ENCODE data around the gene ANO2.

Gene ANO2

DNA sequence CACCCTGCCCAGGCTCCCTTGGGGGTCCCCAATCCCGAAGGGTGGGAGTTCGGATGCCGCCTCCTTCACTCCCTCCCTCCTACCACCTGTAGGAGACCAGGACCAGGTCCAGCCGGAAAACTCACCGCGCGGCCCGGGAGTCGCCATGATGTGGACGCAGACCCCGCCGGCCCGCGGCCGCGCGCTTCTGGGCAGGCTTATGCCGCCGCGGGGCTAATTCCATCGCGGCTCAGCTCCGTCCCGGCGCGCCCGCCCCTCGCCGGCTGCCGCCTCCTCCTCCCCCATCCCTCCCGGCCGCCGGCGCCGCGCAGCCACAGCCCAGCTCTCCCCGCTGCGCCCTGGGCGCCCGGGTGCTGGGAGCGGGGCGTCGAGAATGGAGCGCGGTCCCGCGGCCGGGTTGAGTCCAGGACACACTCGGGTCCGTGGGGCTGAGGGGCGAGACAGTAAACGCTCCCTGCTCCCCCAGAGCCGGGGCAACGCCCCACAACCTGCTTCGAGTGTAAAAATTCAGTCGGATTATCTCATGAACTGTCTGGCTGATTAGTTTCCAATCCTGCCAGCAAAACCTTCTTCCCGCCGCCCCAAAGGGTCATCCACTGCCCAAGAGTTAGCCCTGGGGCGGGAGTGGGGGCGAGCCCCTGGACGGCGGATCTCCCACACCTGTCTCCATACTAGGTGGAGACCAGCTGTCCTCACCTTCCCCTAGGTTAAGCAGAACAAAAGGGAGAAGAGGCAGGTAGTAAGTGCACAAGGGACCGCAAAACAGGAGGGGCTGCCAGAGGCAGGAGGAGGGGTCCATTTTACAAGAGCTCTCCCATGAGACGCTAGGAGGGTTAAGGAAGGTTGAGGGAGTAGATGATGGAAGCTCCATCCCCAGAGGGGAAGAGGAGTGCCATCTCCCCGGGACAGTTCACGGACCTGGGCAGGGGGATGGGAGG, at the start of gene ANO2:
ANO2 (minus strand) TSS at position 189 of the 938 bp plus-strand sequence; CDS start at position 147, 42 bp downstream.
- DNase-seq (ENCODE audit: low spot score) = no peak

DNA sequence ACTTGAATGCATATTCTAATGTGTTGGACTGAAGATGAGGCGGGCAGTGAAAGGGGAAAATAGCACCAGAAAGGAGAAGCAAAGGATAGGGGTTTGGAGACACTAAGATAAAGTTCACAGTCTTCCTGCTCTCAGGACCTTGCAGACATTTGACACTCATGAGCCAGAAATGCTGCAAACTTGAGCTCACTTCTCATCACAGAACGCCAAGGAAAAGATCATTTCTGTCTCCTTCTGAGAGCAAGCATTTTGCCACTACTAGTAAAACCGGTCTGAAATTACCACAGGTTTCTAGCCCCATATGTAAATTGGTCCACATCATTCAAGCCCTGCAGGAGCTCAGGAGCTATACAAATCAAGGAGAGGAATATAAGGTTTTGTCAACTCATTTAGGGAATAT, 44.6 kb upstream of the ANO2 start:
- no peak for DNase-seq (ENCODE audit: low spot score)

DNA sequence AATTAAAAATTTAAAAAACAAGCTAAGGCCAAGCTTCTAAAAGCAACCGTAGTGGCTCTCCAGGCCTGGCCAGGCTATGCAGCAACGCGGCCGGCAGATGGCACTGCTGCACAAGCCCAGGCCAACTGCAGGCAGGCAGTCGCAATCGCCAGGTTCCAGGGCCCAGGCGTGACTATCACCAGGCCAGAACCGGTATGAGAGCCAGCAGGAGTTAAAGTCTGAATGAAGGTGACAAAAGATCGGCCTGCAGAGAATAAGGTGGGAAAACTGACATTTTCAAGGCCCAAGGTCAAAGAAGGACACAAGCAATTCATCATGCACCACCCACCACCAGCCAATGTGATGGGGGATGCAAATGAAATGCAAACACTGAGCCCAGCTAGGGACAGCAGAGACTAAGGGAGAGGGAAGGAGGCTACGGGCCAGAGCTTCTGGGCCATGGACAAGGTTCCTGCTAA, 43.6 kb upstream of the ANO2 start:
- peak; percentile 79 for DNase-seq (ENCODE audit: low spot score)

DNA sequence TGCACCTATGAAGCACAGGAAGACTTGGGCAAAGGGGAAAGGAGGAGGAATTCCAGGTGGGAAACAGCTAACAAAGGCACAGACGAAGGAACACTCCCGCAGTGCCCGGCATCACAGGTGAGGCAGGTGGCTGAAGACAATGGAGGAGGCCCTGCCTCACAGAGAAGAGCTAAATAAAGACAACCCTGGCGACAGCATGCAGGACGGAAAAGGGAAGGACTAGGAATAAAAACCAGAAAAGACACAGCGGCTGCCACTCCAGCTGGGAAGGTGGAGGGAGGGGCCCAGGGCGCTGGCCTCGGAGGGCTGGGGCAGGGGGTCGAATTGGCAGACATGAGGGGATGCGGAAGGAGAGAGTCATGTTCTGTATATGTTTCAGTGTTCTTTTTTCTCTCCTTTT, 43.0 kb upstream of the ANO2 start:
- DNase-seq (ENCODE audit: low spot score) = no peak

DNA sequence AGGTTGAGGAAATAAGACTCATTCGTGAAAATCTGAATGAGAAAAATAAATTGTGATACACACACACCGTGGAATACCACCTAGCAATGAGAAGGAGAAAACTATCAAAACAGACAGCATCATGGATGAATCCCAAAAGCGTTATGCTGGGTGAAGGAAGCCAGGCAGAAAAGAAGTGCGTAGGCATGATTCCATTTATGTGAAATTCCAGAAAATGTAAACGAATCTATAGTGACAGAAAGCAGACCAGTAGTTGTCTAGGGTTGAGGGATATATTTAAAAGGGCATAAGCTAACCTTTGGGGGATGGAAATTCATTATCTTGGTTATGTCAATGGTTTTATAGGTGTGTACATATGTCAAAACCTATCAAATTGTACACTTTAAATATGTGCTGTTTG, 42.5 kb upstream of the ANO2 start:
- DNase-seq (ENCODE audit: low spot score) = no peak

DNA sequence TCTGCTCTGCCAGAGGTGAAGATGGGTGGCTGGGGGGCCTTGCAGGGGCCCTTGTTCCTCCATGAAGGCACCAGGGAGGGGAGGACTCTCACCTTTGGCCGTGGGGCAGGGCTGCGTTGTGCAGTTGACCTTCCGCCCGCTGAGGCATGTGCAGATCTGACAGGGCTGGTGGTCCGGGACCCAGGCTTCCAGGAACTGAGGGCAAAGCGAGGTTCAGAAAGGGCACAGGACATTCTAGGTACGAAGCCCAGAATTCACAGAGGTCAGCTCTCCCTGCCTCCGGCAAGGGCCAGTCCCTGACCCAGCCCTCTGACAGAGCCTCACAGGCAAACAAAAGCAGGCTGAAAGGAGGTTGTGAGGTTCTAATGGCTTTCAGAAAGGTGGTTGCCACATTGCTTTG, 40.4 kb upstream of the ANO2 start:
- DNase-seq (ENCODE audit: low spot score) = no peak

DNA sequence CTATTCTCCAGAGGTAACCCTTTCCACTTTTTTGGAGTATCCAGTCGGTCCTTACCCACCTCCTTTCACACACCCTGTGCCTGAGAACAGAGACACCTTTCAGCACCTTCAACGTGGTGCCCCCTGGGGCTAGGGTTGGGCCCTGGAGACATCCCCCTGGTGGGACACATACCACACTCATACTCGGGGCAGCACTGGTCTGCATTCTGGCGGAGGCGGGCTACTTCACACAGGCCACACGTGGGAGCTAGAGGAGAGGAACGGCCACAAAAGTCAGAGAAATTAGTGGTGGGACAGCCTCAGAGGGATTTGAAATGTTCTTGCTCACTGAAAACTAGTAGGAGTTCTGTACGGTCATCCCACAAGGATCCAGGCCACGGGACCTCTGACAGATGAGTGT, 39.8 kb upstream of the ANO2 start:
- no peak for DNase-seq (ENCODE audit: low spot score)

DNA sequence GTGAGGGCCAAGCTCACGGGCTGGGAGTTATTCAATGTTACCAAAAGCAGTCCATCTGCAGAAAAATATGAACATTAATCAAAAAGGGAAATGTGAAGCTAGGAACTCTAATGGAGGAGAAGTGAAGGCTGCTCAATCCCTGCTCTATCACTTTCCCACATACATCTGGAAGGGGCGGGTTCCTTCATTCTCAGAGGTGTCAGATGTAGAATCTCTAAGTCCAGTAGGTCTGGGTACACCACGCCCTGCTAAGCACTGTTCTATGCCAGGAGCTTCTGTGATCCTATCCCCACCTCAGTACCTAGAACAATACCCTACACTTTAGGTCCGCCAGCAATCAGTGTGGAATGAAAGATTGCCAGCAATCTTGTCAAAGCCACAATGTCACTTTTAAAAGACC, 37.0 kb upstream of the ANO2 start:
- no peak for DNase-seq (ENCODE audit: low spot score)

DNA sequence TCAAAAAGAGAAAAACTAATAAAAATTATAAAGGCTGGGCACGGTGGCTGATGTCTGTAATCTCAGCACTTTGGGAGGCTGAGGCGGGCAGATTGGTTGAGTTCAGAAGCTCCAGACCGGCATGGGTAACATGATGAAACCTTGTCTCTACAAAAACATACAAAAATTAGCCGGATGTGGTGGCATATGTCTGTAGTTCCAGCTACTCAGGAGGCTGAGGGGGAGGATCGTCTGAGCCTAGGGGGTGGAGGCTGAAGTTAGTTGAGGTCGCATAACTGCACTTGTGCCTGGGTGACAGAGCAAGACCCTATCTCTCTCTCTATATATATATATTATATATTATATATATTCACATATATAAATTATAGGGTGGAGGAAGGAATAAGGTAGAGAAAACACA, 32.5 kb upstream of the ANO2 start:
- no peak for DNase-seq (ENCODE audit: low spot score)

DNA sequence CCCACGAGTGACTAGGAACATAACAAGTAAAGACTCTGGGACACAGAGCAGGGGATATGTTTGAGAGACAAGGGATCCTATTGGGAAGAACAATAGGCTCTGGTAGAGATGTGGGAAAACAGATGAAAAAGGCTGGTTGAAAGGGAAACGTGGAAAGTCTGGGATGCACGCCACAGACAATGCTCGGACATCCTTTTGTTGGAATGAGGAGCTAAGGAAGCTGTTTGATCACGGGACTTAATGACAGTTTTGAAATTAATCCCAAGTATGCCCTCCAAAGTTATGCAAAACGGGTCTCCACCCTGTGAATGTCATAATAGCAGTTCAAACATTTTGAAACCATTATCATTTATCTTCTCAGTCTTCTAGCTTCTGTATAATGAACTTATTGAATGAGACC, 31.7 kb upstream of the ANO2 start:
- DNase-seq (ENCODE audit: low spot score) = no peak

DNA sequence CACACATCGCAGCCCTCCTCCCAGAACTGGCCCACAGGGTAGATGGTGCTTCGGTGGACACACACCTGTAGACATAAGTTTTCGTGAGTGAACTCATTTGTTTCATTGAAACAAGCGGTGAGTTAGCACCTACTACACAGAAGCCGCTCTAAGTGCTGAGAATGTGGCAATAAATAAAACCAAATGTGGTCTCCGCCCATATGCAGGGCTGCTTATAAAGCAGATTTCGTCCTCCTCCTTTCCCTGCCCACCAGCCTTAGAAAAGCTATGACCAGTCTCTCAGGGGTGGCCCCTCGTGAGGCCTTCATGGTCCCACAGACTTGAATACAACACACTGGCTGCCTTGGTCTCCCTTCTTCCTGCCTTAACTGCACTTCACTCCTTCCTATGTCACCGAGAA, 31.1 kb upstream of the ANO2 start:
- DNase-seq (ENCODE audit: low spot score) = no peak

DNA sequence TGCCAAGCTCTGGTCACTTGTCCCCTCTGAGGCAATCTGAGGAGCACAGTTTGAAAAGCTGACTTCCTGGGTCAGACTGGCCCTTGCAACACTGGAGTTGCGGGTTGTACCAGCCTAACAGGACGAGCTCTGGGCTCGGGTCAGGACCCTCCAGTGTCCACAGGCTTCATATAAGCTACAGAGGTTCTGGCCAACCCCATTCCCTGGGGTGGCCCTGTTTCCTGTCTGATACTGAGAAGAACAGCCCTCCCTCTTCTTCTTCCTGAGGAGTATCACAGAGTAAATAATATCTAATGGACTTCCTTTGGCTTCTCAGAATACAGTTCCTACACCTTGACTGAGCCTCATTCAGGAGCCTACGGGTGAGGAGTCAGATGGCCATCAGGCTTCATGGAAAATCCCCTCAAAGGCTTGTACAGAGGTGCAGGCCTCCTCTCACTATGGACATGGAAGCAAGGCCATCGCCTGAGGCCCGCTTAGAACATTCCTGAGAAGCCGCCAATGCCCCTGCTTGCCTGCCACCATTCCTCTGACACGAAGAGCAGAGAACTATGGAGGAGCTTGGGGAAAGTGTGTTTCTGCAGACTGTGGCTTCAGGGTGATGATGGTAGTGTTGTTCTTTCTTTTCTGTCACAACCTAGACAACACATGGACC, 28.5 kb upstream of the ANO2 start:
- no peak for DNase-seq (ENCODE audit: low spot score)

DNA sequence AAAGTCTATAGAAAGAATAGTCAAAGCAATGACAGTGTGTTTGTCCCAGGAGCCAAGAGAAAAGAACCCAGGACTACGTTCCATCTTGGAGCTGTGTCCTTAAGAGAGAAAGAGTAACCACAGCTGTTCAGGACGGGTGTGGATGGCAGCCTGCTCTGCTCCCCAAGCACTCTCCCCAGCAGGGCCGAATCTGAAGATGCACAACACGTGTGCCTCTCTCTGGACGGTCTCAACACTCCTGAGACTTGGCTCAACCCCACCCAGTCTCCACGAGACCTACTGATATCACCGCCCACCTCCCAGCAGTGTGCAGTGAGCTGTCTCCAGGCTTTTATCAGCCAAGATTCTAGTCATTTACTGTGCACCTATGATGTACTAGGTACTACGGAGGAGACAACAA, 27.3 kb upstream of the ANO2 start:
- DNase-seq (ENCODE audit: low spot score) = no peak

DNA sequence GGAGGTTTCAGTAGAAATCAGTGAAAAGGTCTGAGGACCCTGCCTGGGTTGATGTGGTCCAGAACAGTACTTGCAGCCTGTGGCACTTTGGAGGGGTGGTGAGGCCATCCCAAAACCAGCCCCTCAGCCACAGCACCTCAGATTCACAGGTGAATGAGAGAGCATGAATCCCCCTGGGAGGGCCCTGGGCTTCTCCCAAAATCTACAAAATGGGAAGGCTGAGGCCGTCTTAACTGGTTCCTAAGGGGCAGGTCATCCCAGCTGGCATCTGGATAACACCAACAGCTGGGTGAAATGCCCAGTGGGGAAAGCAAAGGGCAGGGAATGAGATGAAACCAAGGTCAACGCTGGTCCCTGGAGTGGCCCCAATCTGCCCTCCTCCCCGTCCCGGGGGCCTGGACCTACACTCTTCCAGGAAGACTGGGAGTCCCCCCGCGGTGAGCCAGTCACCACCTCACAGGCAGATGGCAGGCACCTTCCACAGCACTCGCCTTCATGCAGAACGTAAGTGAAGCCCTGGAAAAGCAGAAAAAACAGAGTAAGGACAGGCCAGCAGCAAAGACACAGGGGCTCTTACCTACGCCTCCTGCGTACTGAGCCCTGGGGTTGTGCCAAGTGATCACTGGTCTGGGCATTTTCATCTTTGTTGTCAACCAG, 26.3 kb upstream of the ANO2 start:
- no peak for DNase-seq (ENCODE audit: low spot score)

DNA sequence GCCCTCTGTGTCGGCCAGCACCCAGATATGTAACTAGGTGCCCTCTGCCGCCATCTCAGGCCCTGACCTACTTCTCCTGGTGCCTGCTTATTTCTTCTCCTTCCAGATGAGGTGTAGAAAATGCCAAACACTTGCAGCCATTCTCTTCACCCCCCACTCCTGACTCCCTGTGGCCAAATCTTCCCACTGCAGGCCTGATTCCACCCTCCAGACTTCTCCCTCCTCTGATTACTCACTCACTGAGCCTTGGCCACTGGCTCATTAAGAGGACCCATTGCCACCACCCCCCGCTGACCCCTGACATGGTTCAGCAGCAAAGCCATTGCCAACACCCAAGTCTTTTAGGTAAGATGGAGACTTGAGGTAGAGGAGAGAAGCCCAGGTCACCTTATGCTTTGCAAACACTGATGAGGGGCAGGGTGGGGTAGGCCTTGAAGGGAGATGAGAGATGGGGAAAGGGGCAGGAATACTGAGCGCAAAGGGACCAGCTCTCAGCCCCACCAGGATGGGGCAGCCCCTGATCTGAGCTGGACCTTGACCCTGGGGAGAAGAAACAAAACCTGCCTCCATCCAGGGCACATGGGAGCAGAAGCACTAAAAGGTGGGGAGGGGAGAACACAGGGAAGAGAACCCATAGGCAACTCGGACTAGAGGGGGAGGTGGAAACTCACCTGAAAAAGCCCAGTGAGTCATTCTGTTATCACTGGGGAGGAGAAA, 25.1 kb upstream of the ANO2 start:
- DNase-seq (ENCODE audit: low spot score) = no peak

DNA sequence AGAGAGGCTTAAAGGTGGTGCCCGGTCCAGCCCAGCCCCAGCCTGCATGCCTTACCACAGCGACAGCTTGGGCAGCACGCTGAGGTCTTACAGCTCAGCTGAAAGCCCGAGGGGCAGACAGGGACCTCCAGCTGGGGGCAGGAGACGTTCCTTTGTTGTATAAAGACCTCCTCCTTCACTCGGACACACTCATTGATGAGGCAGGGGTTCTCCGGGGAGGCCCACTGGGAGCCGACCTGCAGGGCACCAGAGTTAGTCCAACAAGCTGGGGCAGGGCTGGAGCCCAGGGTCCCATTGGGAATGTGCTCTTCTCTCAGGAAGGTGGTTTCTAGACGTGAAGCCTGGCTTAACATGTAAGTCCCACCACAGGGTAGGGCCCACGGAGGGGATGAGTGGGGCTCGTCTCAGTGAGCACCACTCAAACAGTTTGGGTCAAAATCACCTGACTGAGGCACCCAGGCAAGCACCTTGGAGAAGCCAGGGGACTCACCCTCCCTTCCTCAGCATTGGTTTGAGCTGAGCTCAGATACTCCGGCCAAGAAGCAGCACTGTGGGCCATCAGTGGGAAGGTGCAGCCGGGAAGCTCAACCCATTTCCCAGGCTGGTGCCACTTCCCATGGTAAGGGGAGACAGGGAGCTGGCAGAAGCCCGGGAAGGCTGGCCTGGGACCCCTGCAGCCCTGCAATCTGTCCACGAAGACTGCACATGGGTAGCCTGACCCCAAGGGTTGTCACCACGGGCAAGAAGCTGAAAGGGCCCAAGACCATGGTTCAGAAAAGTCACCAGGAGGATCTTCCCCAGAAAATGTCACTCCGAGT, 24.3 kb upstream of the ANO2 start:
- no peak for DNase-seq (ENCODE audit: low spot score)

DNA sequence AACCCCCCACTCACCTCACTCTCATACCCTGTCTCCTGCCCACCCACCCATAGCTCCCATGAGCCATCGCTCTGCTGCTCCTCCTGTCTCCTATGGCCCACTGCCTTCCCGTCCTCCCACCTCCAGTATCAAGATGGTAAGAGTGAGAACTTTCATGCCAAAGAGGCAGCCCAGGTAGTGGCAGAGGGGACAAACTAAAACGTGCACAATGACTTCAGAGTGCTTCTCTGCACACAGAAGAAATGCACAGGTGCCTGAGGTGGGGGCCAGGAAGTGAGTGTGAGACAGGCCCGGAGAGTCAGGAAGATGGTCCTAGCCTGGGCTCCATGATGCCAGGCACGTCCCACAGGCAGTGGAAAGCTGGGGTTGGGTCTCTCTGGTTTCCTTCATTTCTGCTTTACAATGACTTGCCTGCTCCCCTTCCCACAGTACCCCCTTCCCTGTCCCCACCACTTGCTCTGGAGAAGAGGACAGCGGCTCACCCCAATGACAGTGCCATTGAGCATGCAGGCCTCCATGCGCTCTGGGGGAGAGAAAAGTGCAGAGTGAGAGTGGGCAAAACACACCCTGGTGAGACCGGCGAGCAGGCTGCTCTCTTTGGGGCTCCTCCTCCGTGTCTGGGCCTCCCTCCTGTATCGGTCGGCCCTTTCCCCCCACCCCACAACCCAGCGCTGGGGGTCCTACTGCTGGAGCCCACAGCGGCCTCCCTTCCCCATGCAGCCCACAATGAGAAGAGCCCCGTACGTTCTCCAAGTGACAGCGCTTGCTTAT, 22.8 kb upstream of the ANO2 start:
- DNase-seq (ENCODE audit: low spot score) = no peak

DNA sequence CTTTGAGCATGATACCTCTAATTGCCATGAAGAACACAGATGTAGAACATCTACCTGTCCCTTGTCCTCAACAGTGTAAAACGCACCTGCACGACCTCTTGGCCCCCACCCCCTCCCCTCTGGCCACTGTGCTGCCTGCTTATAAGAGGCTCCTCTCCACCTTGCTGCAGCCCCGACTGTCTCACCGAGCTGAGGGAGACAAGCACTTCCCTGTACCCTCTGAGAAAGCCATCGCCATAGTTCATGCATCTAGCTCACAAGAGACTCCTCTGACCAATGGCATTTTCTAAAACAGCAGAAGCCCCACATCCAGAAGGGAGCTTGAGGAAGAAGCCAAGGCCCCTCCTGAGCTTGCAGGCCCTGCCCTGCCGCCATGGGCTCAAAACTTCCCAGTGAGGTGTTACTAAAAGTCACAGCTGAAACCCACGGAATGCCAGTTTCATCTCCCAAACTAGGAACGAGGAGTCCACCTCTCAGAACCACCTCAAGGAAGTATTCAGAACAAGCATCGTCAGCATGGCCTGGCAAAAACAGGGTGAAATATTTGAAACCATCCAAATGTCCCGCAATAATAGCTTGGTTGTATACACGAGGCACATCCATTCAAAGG, 21.5 kb upstream of the ANO2 start:
- no peak for DNase-seq (ENCODE audit: low spot score)

DNA sequence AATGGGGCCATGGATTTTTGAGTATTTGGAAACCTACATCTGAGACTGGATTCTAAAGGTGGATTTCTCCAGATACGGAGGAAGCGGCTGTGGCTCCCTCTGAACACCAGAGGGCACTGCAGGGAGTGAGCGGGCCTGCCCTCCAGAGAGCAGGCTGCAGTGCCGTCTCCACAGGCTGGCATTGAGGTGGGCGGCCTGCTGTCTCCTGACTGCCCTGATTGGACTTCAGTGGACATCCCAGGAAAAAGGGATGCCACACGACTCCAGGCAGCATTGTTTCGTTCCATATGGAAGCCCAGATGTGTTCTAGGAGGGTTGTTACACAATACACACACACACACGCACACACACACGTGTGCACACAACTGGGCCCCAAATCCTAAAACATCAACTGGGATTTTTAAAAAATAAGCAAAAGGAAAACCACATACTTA, 20.9 kb upstream of the ANO2 start:
- DNase-seq (ENCODE audit: low spot score) = peak; percentile 51
